ENCODE results near the gene HOXA13. TPM values are rescaled to one million over a fixed set of nuclear protein-coding genes. Genes with fewer than 3 reads are reported as not detected.
A peak's percentile ranks its signal among the peaks of the same experiment; 100 is the strongest.

HOXA13 gene
- total and polyA plus RNA-seq, 11 donors, result not detected

DNA sequence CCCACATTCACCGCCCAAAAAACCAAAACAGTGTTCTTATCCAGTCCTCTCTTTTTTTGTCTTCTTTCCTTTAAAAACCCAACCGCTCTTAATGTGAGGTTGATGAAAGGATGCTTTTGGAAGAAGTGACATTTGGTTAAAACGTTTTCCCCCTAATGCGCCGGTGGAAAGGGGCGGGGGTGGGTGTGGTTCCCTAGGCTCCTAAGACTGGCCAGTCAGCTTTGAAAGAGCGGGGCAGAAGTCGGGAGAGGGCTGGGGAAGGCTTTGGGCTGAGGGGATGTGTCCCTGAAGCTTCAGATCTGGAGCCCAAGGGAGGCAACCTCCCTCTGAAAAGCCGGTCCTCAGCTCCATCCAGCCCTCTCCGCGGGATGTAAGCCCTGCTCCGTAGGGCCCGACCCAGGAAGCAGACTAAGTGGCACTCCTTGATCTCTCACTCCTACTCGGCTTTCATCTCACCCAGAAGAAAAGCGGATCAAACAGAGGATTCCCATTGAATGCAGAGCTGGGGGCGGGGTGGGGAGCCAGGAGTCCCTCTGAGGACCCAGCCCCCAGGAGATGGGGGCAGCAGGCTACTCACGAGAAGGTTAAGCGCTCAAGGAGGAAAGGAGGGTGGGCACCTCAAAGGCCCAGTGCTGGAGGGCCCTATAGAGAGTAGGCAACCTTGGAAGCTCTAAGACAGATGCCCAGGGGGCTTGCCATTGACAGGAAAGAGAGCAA is 40.3 kb upstream of the HOXA13 start:
- Histone ChIP-seq H3K36me3 (no peaks in the 10 kb centered on the region), H3K4me1 (peaks cover 0 to 53% (median 25%) of the 10 kb centered on the region in 12 donors), H3K27me3 (peaks cover 75 to 100% (median 99%) of the 10 kb centered on the region in 9 donors), H3K27ac (no peak overlapping the region), H3K9me3 (no peaks in the 10 kb centered on the region), H3K4me3 (peak overlapping the region in 2 of 12 donors; percentile 34 to 39)
- 4 to 9% (median 8%) methylated on average over 18 of the region's 18 CpGs for WGBS, 4 donors
- DNase-seq (no peak), ATAC-seq (no peak)
- intact Hi-C loops (cut with DNase I), result no loop called here
- TF ChIP-seq, protein P1, sequence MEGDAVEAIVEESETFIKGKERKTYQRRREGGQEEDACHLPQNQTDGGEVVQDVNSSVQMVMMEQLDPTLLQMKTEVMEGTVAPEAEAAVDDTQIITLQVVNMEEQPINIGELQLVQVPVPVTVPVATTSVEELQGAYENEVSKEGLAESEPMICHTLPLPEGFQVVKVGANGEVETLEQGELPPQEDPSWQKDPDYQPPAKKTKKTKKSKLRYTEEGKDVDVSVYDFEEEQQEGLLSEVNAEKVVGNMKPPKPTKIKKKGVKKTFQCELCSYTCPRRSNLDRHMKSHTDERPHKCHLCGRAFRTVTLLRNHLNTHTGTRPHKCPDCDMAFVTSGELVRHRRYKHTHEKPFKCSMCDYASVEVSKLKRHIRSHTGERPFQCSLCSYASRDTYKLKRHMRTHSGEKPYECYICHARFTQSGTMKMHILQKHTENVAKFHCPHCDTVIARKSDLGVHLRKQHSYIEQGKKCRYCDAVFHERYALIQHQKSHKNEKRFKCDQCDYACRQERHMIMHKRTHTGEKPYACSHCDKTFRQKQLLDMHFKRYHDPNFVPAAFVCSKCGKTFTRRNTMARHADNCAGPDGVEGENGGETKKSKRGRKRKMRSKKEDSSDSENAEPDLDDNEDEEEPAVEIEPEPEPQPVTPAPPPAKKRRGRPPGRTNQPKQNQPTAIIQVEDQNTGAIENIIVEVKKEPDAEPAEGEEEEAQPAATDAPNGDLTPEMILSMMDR (IDR thresholded peaks at IDR 0.05), result no peak
- TF ChIP-seq POLR2A (IDR thresholded peaks at IDR 0.05), result no peak

DNA sequence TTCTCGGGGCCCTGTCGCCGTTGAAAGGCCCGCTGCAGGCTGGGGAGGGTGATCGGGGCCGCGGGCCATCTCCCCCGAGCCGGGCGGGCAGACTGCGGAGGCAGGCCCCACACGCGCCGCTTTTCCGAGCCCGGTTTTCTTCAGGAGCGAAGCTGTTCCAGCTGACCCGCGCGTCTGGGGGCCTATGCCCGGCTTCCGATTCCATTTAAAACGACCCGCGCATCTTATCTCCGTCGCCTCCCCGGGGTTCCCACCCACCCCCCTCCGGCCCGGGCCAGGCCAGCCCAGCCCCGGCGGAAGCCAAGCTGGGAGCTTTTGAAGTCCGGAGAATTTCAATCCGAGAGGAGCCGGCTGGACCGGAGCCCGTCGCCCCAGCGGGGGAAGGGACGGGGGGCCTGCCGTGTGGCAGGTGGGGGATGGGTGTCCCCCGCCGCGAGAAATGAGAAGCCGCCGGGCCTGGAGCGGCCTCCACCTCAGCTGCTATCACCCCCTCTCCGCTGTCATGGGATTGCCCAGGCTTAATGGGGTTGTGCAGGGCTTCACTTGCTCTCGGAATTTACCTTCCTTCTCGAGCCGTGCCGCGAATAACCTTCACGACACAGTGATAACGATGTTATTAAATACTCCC is 39.6 kb upstream of the HOXA13 start:
- Histone ChIP-seq H3K27ac (no peak overlapping the region), H3K36me3 (no peaks in the 10 kb centered on the region), H3K4me1 (peaks cover 0 to 47% (median 21%) of the 10 kb centered on the region in 12 donors), H3K9me3 (no peaks in the 10 kb centered on the region), H3K4me3 (peak overlapping the region in 10 of 12 donors; percentile 11 to 46 (median 28)), H3K27me3 (peaks cover 69 to 100% (median 99%) of the 10 kb centered on the region in 9 donors)
- DNase-seq, result no peak
- peak in 1 of 4 donors; percentile 10 for ATAC-seq
- TF ChIP-seq POLR2A (IDR thresholded peaks at IDR 0.05), result no peak
- TF ChIP-seq, protein P1 (IDR thresholded peaks at IDR 0.05), result no peak
- 2 to 4% (median 3%) methylated on average over 40 to 55 of the region's 55 CpGs for WGBS, 4 donors
- intact Hi-C loops (cut with DNase I), result no loop called here

DNA sequence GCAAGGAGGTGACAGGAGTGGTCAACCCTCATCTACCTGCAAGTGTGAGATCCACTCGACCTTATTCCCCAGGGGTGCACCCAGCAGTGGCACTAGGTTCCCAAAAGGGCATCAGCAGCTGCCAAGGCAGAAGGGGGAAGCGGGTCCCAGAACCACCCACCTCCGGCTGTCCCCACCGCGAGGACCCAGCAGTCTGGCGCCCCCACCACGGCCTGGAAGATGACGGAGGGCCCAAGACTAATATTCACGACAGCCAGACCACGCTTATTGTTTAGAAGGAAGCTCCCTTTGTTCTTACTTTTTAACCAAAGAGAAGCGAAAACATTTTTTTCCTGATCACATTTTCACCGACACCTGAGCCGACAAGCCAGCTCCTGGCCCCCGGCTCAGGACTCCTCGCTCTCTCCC is 39.1 kb upstream of the HOXA13 start:
- Histone ChIP-seq H3K9me3 (no peaks in the 10 kb centered on the region), H3K27me3 (peaks cover 64 to 100% (median 94%) of the 10 kb centered on the region in 9 donors), H3K4me3 (peak overlapping the region in 9 of 12 donors; percentile 14 to 46 (median 34)), H3K4me1 (peaks cover 0 to 45% (median 21%) of the 10 kb centered on the region in 12 donors), H3K36me3 (no peaks in the 10 kb centered on the region), H3K27ac (no peak overlapping the region)
- TF ChIP-seq POLR2A (IDR thresholded peaks at IDR 0.05), result no peak
- TF ChIP-seq, protein P1 (IDR thresholded peaks at IDR 0.05), result no peak
- 30 to 50% (median 36%) methylated on average over 14 to 15 of the region's 15 CpGs for WGBS, 4 donors
- intact Hi-C loops (cut with DNase I), result no loop called here
- ATAC-seq, result no peak
- no peak for DNase-seq

DNA sequence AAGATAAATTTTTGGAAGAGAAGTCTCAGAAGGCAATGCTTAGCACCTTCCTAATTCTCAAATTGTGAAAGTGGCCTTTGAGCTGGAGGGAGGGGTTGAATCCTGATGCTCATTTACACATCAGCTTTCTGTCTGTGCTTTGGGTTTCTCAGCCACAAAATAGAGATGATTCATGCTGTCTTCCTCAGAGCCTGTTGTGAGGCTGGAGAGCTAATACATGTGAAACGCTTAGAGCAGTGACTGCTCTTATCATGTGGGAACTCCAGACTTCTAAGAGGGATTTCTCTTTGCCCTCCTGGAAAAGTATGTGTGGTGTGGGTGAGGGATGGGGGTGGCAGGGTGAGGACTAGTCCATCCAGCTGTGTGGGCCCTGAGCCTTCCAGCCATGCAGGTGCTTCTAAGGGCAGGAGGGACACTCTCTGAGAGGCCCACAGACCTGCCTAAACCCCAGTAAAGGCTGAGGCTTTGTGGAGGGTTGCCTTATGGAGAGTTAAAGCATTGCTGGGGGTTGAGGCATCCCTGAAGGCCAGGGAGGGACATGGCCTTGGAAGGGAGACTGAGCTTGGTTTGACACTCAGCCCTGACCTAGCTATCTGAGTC is 37.9 kb upstream of the HOXA13 start:
- intact Hi-C loops (cut with DNase I), result no loop called here
- H3K27me3 ChIP-seq, result peaks cover 54 to 99% (median 83%) of the 10 kb centered on the region in 9 donors
- ATAC-seq (no peak), DNase-seq (no peak)
- H3K4me1 ChIP-seq, result peaks cover 0 to 33% (median 15%) of the 10 kb centered on the region in 12 donors
- 83 to 93% (median 86%) methylated on average over 1 of the region's 1 CpG for WGBS, 4 donors
- H3K9me3 ChIP-seq, result no peaks in the 10 kb centered on the region
- no peaks in the 10 kb centered on the region for H3K36me3 ChIP-seq
- no peak overlapping the region for H3K27ac ChIP-seq
- H3K4me3 ChIP-seq, result no peak overlapping the region
- TF ChIP-seq, protein P1 (IDR thresholded peaks at IDR 0.05), result no peak

All from heart left ventricle (tissue), 16 donors.